NCI-H82 treated with DMSO at 0.1 percent for 48 hours (cell line): ENCODE results near the gene DOCK4.

ENCODE experiments used
- DNase-seq: peaks from one replicate; lab custom pipeline; 2025; ENCODE audit not compliant: unreplicated experiment; lab: John Stamatoyannopoulos, UW

The DOCK4 gene

GRCh38 chr7:111980725-111981124, 225.5 kb downstream of the DOCK4 start:
- no peak for DNase-seq

GRCh38 chr7:111975346-111975745, 230.9 kb downstream of the DOCK4 start:
- DNase-seq = no peak

GRCh38 chr7:111960984-111961383, 245.2 kb downstream of the DOCK4 start:
- no peak for DNase-seq

GRCh38 chr7:111958896-111959295, 247.3 kb downstream of the DOCK4 start:
- no peak for DNase-seq

GRCh38 chr7:111958431-111958830, 247.8 kb downstream of the DOCK4 start:
- no peak for DNase-seq

- no peak for DNase-seq
Measured at GRCh38 chr7:111955616-111956015, 250.6 kb downstream of the DOCK4 start.

- DNase-seq = no peak
Measured at GRCh38 chr7:111954474-111955381, 251.5 kb downstream of the DOCK4 start.

GRCh38 chr7:111954056-111954455, 252.1 kb downstream of the DOCK4 start:
- no peak for DNase-seq

GRCh38 chr7:111953611-111954010, 252.6 kb downstream of the DOCK4 start:
- DNase-seq = no peak

- no peak for DNase-seq
Measured at GRCh38 chr7:111952783-111953182, 253.4 kb downstream of the DOCK4 start.

GRCh38 chr7:111951052-111951451, 255.1 kb downstream of the DOCK4 start:
- DNase-seq = no peak

- DNase-seq = no peak
Measured at GRCh38 chr7:111942450-111943081, 263.6 kb downstream of the DOCK4 start.

GRCh38 chr7:111937163-111937562, 269.0 kb downstream of the DOCK4 start:
- DNase-seq = no peak

- DNase-seq = no peak
Measured at GRCh38 chr7:111933609-111934008, 272.6 kb downstream of the DOCK4 start.

GRCh38 chr7:111931958-111932357, 274.2 kb downstream of the DOCK4 start:
- no peak for DNase-seq

GRCh38 chr7:111931016-111931517, 275.1 kb downstream of the DOCK4 start:
- no peak for DNase-seq

GRCh38 chr7:111929264-111929663, 276.9 kb downstream of the DOCK4 start:
- DNase-seq = no peak

GRCh38 chr7:111927353-111928019, 278.7 kb downstream of the DOCK4 start:
- no peak for DNase-seq

- no peak for DNase-seq
Measured at GRCh38 chr7:111920329-111920728, 285.9 kb downstream of the DOCK4 start.

GRCh38 chr7:111919631-111920179, 286.5 kb downstream of the DOCK4 start:
- no peak for DNase-seq

- DNase-seq = no peak
Measured at GRCh38 chr7:111919164-111919563, 287.0 kb downstream of the DOCK4 start.
